Renal cortex interstitium (tissue), 15 donors: ENCODE measurements around the gene SLC15A5. TPM values are rescaled to one million over a fixed set of nuclear protein-coding genes. Genes with fewer than 3 reads are reported as not detected.

Experiments used
- DNase-seq, 11 donors: peaks; one replicate each; pipeline ENCODE4 v3.0.0-alpha.2; 2013; ENCODE audit warnings: low read depth in 9 of 11, low spot score in 4 of 11; ENCODE audit errors: extremely low read depth in 1 of 11
- long read RNA-seq, 16 experiments: transcript quantifications; one replicate each; lab custom pipeline, GENCODE V29; 2026
- polyA plus RNA-seq, 3 donors: library from polyadenylated mRNA; unstranded; fragments of 120-200 nt; gene quantifications; one replicate each; pipeline ENCODE4 v1.2.1, GENCODE V29; 2013; ENCODE audit not compliant: insufficient read length in 3 of 3

SLC15A5 gene
- under 1 TPM in 1 of 3 donors, not detected in 2; 0.06 TPM for polyA plus RNA-seq
- long read RNA-seq, donor 1, result 0 reads
- long read RNA-seq, donor 2, result 0 reads
- long read RNA-seq, donor 3, result 0 reads
- long read RNA-seq, donor 4, result 0 reads
- long read RNA-seq, donor 5, result 0 reads
- long read RNA-seq, donor 6, result 0 reads
- long read RNA-seq, donor 7, result 0 reads
- long read RNA-seq, donor 8, result 0 reads
- long read RNA-seq, donor 9, result 0 reads
- long read RNA-seq, donor 10, result 0 reads
- long read RNA-seq, donor 11, result 0 reads
- long read RNA-seq, donor 12, partial matches to known transcripts, result 40 of 78 reads
- long read RNA-seq, donor 12, other reads (novel, unspliced or antisense), result 38 of 78 reads
- long read RNA-seq, donor 13, result 0 reads
- long read RNA-seq, donor 14, result 0 reads
- long read RNA-seq, donor 15, result 0 reads
- long read RNA-seq, donor 16, result 0 reads

- DNase-seq, result no peak
Measured at GRCh38 chr12:16277585-16277984, at the start of gene SLC15A5. Gene SLC15A5, minus strand, starts transcription at chr12:16277685. Its CDS starts 0 bp downstream, at chr12:16277685.

GRCh38 chr12:16325426-16325825, 47.9 kb upstream of the SLC15A5 start:
- no peak for DNase-seq

- no peak for DNase-seq
Measured at GRCh38 chr12:16324772-16325171, 47.3 kb upstream of the SLC15A5 start.

GRCh38 chr12:16324272-16324671, 46.8 kb upstream of the SLC15A5 start:
- no peak for DNase-seq

GRCh38 chr12:16323638-16324037, 46.2 kb upstream of the SLC15A5 start:
- no peak for DNase-seq

GRCh38 chr12:16323010-16323409, 45.5 kb upstream of the SLC15A5 start:
- DNase-seq, result no peak

GRCh38 chr12:16310934-16311333, 33.4 kb upstream of the SLC15A5 start:
- DNase-seq, result no peak

GRCh38 chr12:16307856-16308475, 30.5 kb upstream of the SLC15A5 start:
- no peak for DNase-seq

- no peak for DNase-seq
Measured at GRCh38 chr12:16303939-16304338, 26.5 kb upstream of the SLC15A5 start.

- no peak for DNase-seq
Measured at GRCh38 chr12:16300736-16301135, 23.3 kb upstream of the SLC15A5 start.

- no peak for DNase-seq
Measured at GRCh38 chr12:16300122-16300521, 22.6 kb upstream of the SLC15A5 start.

GRCh38 chr12:16299403-16299802, 21.9 kb upstream of the SLC15A5 start:
- no peak for DNase-seq

- DNase-seq, result no peak
Measured at GRCh38 chr12:16297521-16297920, 20.0 kb upstream of the SLC15A5 start.

GRCh38 chr12:16294376-16294956, 17.0 kb upstream of the SLC15A5 start:
- no peak for DNase-seq

GRCh38 chr12:16291032-16291431, 13.5 kb upstream of the SLC15A5 start:
- no peak for DNase-seq

GRCh38 chr12:16285586-16285985, 8.1 kb upstream of the SLC15A5 start:
- DNase-seq, result no peak

GRCh38 chr12:16282978-16283377, 5.5 kb upstream of the SLC15A5 start:
- no peak for DNase-seq

GRCh38 chr12:16282081-16282480, 4.6 kb upstream of the SLC15A5 start:
- DNase-seq, result no peak

GRCh38 chr12:16281157-16281556, 3.7 kb upstream of the SLC15A5 start:
- DNase-seq, result no peak

GRCh38 chr12:16272222-16272621, 5.3 kb downstream of the SLC15A5 start:
- DNase-seq, result no peak
